ENCODE measurements around the gene NKX1-2.

NKX1-2 gene

GRCh38 chr10:124495725-124496124 is 45.9 kb upstream of the NKX1-2 start:
- Histone ChIP-seq H3K4me1 (no peaks in the 10 kb centered on the region; the same call in 1 of the 2 replicates), H3K36me3 (no peaks in the 10 kb centered on the region), H3K4me3 (ENCODE audit: low read depth, low read length) (no peak overlapping the region), H3K27me3 (no peaks in the 10 kb centered on the region), H3K9me3 (peaks cover under 1% of the 10 kb centered on the region; the same call in 1 of the 2 replicates)
- no peak for DNase-seq
- no peak for TF ChIP-seq CTCF (IDR thresholded peaks at IDR 0.05; ENCODE audit: low read depth, low read length)

- no peak for DNase-seq
- Histone ChIP-seq H3K9me3 (no peaks in the 10 kb centered on the region), H3K27me3 (no peaks in the 10 kb centered on the region), H3K4me3 (ENCODE audit: low read depth, low read length) (no peak overlapping the region), H3K36me3 (no peaks in the 10 kb centered on the region), H3K4me1 (no peaks in the 10 kb centered on the region; the same call in 1 of the 2 replicates)
- TF ChIP-seq CTCF (IDR thresholded peaks at IDR 0.05; ENCODE audit: low read depth, low read length) = no peak
Observed at GRCh38 chr10:124495162-124495561, 45.3 kb upstream of the NKX1-2 start.

GRCh38 chr10:124494046-124494807 is 44.4 kb upstream of the NKX1-2 start:
- DNase-seq = no peak
- Histone ChIP-seq H3K9me3 (no peaks in the 10 kb centered on the region), H3K36me3 (no peaks in the 10 kb centered on the region), H3K27me3 (no peaks in the 10 kb centered on the region), H3K4me1 (no peaks in the 10 kb centered on the region; the same call in 1 of the 2 replicates), H3K4me3 (ENCODE audit: low read depth, low read length) (no peak overlapping the region)
- no peak for TF ChIP-seq CTCF (IDR thresholded peaks at IDR 0.05; ENCODE audit: low read depth, low read length)

- Histone ChIP-seq H3K27me3 (no peaks in the 10 kb centered on the region), H3K4me3 (ENCODE audit: low read depth, low read length) (no peak overlapping the region), H3K4me1 (no peaks in the 10 kb centered on the region; the same call in 1 of the 2 replicates), H3K36me3 (no peaks in the 10 kb centered on the region), H3K9me3 (no peaks in the 10 kb centered on the region)
- TF ChIP-seq CTCF (IDR thresholded peaks at IDR 0.05; ENCODE audit: low read depth, low read length) = no peak
- DNase-seq = no peak
Observed at GRCh38 chr10:124493214-124493882, 43.5 kb upstream of the NKX1-2 start.

- TF ChIP-seq CTCF (IDR thresholded peaks at IDR 0.05; ENCODE audit: low read depth, low read length) = no peak
- H3K4me1 ChIP-seq = no peaks in the 10 kb centered on the region
- H3K4me3 ChIP-seq (ENCODE audit: low read depth, low read length) = no peak overlapping the region
- DNase-seq = no peak
- H3K9me3 ChIP-seq = no peaks in the 10 kb centered on the region
- H3K36me3 ChIP-seq = no peaks in the 10 kb centered on the region
- no peaks in the 10 kb centered on the region for H3K27me3 ChIP-seq
Observed at GRCh38 chr10:124492266-124492665, 42.4 kb upstream of the NKX1-2 start.

- TF ChIP-seq CTCF (IDR thresholded peaks at IDR 0.05; ENCODE audit: low read depth, low read length) = no peak
- H3K4me1 ChIP-seq = no peaks in the 10 kb centered on the region
- DNase-seq = no peak
- no peaks in the 10 kb centered on the region for H3K36me3 ChIP-seq
- no peak overlapping the region for H3K4me3 ChIP-seq (ENCODE audit: low read depth, low read length)
- no peaks in the 10 kb centered on the region for H3K27me3 ChIP-seq
- no peaks in the 10 kb centered on the region for H3K9me3 ChIP-seq
Observed at GRCh38 chr10:124491105-124491504, 41.3 kb upstream of the NKX1-2 start.
